Hematopoietic multipotent progenitor cell treated with erythropoietin and hydrocortisone succinate and interleukin-3 and kit ligand, for 8 days (in vitro differentiated cells): ENCODE measurements around the gene GALR3.

Source experiments
- DNase-seq: peaks from one replicate; pipeline ENCODE4 v3.0.0-alpha.2; 2015

Gene GALR3

GRCh38 chr22:37824674-37825641 is 1.8 kb downstream of the GALR3 start:
- peak; percentile 49 for DNase-seq

DNA sequence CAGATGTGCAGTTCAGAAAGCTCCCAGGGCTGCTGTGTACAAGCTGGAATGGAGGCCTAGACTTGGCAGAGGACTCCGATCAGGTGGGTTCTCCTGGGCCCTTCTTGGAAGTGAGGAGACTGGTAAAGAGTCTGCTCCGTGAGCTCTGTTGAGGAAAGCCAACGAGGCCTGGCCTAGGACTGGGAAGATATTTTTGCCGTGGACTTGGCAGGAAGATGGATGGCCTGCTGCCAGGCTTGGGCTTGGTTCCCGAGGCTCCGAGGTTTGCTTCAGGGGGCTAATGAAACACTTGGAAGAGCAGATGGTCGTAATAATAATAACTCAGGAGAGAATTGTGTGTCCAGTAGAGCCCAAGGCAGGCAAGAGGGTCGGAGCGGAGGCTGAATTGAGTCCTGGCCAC is 3.9 kb downstream of the GALR3 start:
- DNase-seq: no peak

GRCh38 chr22:37830093-37830842 is 7.1 kb downstream of the GALR3 start:
- no peak for DNase-seq

- no peak for DNase-seq
These were observed 8.3 kb downstream of the GALR3 start for GRCh38 chr22:37831472-37831871.

- no peak for DNase-seq
These were observed 9.1 kb downstream of the GALR3 start for GRCh38 chr22:37832022-37832857.

- DNase-seq: no peak
These were observed 19.0 kb downstream of the GALR3 start for GRCh38 chr22:37842015-37842793.

- DNase-seq: no peak
These were observed 20.5 kb downstream of the GALR3 start for GRCh38 chr22:37843741-37844089.

DNA sequence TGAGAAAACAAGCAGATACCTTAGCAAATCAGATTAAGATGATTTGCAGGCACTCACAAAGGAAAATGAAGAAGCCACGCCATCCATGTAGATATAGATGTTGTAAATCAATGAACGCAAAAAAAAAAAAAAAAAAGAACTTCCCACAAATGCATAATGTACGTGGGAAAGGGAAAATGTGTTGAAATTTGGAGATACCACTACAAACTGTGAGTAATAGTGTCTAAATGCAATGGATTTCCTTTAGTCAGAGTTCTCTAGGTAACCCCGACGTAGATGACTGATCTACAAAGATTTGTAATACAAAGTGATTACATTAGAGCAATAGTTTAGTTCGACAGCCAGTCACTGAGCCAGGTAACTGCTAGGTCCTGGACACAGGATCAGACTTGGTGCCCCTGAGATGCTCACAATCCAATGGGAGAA is 21.7 kb downstream of the GALR3 start:
- no peak for DNase-seq

GRCh38 chr22:37846433-37846832 is 23.3 kb downstream of the GALR3 start:
- DNase-seq: no peak

DNA sequence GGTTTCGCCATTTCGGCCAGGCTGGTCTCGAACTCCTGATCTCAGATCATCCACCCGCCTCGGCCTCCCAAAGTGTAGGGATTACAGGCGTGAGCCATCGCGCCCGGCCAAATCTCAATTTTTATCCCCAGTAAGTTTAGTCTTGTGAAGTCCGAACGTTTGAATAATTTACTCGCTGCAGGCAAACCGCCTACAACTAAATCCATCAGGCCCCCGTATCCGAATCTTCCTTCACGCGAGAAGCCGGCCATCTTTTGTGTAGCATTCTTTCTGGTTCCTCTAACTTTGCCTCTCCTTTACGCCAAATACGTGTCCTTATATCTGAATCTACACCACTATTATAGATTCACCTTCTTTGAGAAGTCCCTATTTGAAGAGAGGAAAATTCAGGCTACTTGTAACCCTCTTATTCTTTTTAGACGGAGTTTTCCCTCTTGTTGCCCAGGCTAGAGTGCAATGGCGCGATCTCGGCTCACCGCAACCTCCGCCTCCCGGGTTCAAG is 25.5 kb downstream of the GALR3 start:
- DNase-seq: peak; percentile 58

DNA sequence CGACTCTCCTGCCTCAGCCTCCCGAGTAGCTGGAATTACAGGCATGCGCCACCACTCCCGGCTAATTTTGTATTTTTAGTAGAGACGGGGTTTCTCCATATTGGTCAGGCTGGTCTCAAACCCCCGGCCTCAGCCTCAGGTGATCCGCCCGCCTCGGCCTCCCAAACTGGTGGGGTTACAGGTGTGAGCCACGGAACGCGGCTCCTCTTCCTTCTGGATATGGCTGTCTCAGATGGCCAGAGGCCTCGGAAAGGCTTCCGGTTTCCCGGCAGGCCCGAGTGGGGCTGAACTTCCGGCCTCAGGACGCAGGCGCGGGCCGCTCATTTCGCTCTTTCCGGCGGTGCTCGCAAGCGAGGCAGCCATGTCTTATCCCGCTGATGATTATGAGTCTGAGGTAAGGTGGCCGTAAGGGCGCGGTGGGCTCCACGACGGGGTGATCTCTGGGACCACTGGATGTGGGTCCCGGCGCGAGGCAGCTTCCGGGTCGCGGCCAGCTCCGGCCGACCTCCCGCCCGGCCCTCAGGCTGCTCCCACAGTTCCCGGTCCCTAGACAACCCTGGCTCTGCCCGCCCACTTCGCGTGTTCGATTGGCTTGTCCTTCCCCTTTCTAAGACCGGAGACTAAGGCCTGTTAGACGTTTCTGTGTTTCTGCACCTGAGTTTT is 26.0 kb downstream of the GALR3 start, which contains the start of gene EIF3L:
Gene EIF3L, plus strand, starts transcription at position 331 of the 663 bp plus-strand sequence. Its CDS starts 31 bp downstream, at position 362.
- DNase-seq: peak; percentile 93

DNA sequence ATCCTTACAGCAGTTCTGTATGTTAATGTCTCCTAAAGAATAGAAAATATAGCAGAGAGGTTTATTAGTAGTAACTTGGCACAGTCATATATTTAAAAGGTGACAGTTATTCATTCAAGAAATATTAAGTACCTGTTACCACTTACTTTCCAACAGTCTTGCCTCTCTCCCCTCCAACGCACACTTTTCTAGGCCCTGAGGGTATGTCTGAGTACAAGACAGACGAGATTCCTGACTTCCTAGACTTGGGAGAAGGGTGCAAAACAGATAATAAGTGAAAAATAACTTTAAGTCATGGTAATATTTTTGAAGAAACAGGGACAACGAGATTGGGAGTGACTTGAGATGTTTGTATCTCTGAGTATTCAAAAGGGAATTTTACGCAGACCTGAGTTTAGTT is 27.6 kb downstream of the GALR3 start:
- DNase-seq: no peak

GRCh38 chr22:37852418-37852817 is 29.2 kb downstream of the GALR3 start:
- DNase-seq: no peak

- no peak for DNase-seq
These were observed 31.8 kb downstream of the GALR3 start for GRCh38 chr22:37854946-37855345.

DNA sequence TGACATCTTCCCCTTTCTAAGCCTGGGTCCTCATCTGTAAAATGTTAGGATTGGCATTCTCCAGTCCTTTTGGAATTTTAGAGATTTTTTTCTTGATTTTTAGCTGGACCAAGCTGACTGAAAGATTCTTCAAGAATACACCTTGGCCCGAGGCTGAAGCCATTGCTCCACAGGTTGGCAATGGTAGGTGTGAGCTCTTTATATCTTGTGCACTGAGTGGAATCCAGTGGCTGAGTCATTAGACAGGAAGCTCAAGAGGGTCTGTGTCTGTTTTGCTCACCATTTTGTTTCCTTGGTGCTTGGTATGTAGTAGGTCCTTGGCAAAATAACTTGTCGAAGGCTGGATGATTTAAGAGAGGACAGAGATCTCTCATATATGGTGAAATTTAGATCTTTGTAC is 32.3 kb downstream of the GALR3 start:
- no peak for DNase-seq

GRCh38 chr22:37860796-37861421 is 37.7 kb downstream of the GALR3 start:
- no peak for DNase-seq

- DNase-seq: no peak
These were observed 39.6 kb downstream of the GALR3 start for GRCh38 chr22:37862570-37863325.

- DNase-seq: no peak
These were observed 42.3 kb downstream of the GALR3 start for GRCh38 chr22:37865510-37865909.

DNA sequence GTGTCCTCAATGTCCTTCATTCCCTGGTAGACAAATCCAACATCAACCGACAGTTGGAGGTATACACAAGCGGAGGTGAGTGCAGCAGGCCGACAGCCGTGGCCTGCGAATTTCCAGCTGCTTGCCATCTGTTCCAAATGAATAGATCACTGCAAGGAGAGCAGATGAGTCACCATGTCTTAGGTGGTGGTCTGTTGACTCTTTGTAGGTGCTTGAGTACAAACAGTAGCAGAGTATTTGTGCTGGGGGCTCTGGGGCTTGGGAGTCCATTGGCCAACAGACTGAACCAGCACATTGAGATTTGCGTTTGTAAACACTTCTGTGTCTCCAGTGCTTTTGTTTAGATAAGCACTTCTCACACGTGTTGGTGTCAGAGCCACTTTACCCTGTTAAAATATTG is 47.1 kb downstream of the GALR3 start:
- DNase-seq: no peak
